Neutrophil (primary cell): ENCODE measurements around the gene CALN1.

Source experiments
- H3K27ac ChIP-seq: fragments of 200-600 bp; sonication (generic); 2 replicates; pipeline ENCODE4 v1.5.1; 2016; ENCODE audit warnings: mild to moderate bottlenecking, moderate library complexity
- H3K27me3 ChIP-seq: fragments of 200-600 bp; sonication (generic); 2 replicates; pipeline ENCODE4 v1.6.0; 2016; ENCODE audit warnings: mild to moderate bottlenecking
- H3K36me3 ChIP-seq: fragments of 200-600 bp; sonication (generic); 2 replicates; pipeline ENCODE4 v1.5.1; 2017
- H3K4me1 ChIP-seq, 2 experiments: fragments of 200-600 bp in 1 of 2; sonication (generic) in 1 of 2; 1 replicate in 1 of 2; 2 replicates in 1 of 2; pipeline versions ENCODE4 v1.5.1 to v1.6.1; 2013 to 2016; ENCODE audit warnings: low read depth in 1 of 2, low read length in 1 of 2, mild to moderate bottlenecking in 1 of 2, moderate library complexity in 1 of 2; ENCODE audit not compliant: control insufficient read depth in 1 of 2, insufficient read depth in 1 of 2
- H3K4me3 ChIP-seq, 2 experiments: fragments of 200-600 bp in 1 of 2; sonication (generic) in 1 of 2; 1 replicate in 1 of 2; 2 replicates in 1 of 2; pipeline ENCODE4 v1.5.1; 2013 to 2016; ENCODE audit warnings: low read depth in 1 of 2, low read length in 1 of 2, mild to moderate bottlenecking in 1 of 2, moderate library complexity in 1 of 2
- H3K9me3 ChIP-seq: fragments of 200-600 bp; sonication (generic); 2 replicates; pipeline ENCODE4 v1.5.1; 2016
- CTCF ChIP-seq: fragments of 200-600 bp; sonication (generic); IDR thresholded peaks from 2 replicates; pipeline ENCODE4 v1.5.1; 2016; ENCODE audit warnings: antibody characterized with exemption

Gene CALN1

GRCh38 chr7:71800321-71800720 lies 611.8 kb downstream of the CALN1 start:
- Histone ChIP-seq H3K9me3 (no peaks in the 10 kb centered on the region), H3K36me3 (no peaks in the 10 kb centered on the region), H3K27me3 (no peaks in the 10 kb centered on the region), H3K4me1 (no peaks in the 10 kb centered on the region), H3K27ac (no peak overlapping the region), H3K4me3 (no peak overlapping the region)
- no peak for TF ChIP-seq CTCF

- no peaks in the 10 kb centered on the region for H3K4me1 ChIP-seq
- H3K27ac ChIP-seq: no peak overlapping the region
- no peaks in the 10 kb centered on the region for H3K36me3 ChIP-seq
- TF ChIP-seq CTCF: no peak
- H3K9me3 ChIP-seq: no peaks in the 10 kb centered on the region
- no peaks in the 10 kb centered on the region for H3K27me3 ChIP-seq
- no peak overlapping the region for H3K4me3 ChIP-seq
Measured at GRCh38 chr7:71795410-71795809, 616.7 kb downstream of the CALN1 start.

GRCh38 chr7:71793251-71793650 lies 618.9 kb downstream of the CALN1 start:
- H3K36me3 ChIP-seq: no peaks in the 10 kb centered on the region
- no peaks in the 10 kb centered on the region for H3K4me1 ChIP-seq
- no peaks in the 10 kb centered on the region for H3K9me3 ChIP-seq
- no peaks in the 10 kb centered on the region for H3K27me3 ChIP-seq
- no peak for TF ChIP-seq CTCF
- no peak overlapping the region for H3K4me3 ChIP-seq
- H3K27ac ChIP-seq: no peak overlapping the region

GRCh38 chr7:71787513-71787912 lies 624.6 kb downstream of the CALN1 start:
- H3K9me3 ChIP-seq: no peaks in the 10 kb centered on the region
- no peak overlapping the region for H3K27ac ChIP-seq
- no peaks in the 10 kb centered on the region for H3K4me1 ChIP-seq
- no peaks in the 10 kb centered on the region for H3K27me3 ChIP-seq
- H3K36me3 ChIP-seq: no peaks in the 10 kb centered on the region
- no peak for TF ChIP-seq CTCF
- no peak overlapping the region for H3K4me3 ChIP-seq

- Histone ChIP-seq H3K27me3 (no peaks in the 10 kb centered on the region), H3K27ac (no peak overlapping the region), H3K9me3 (no peaks in the 10 kb centered on the region), H3K4me3 (no peak overlapping the region), H3K4me1 (no peaks in the 10 kb centered on the region), H3K36me3 (no peaks in the 10 kb centered on the region)
- no peak for TF ChIP-seq CTCF
Measured at GRCh38 chr7:71785216-71785615, 626.9 kb downstream of the CALN1 start.

GRCh38 chr7:71784781-71785180 lies 627.4 kb downstream of the CALN1 start:
- Histone ChIP-seq H3K9me3 (no peaks in the 10 kb centered on the region), H3K27me3 (no peaks in the 10 kb centered on the region), H3K27ac (no peak overlapping the region), H3K4me1 (no peaks in the 10 kb centered on the region), H3K4me3 (no peak overlapping the region), H3K36me3 (no peaks in the 10 kb centered on the region)
- TF ChIP-seq CTCF: no peak
